CD14-positive monocyte (primary cell): ENCODE results near the gene ULK4. TPM values are rescaled to one million over a fixed set of nuclear protein-coding genes. Genes with fewer than 3 reads are reported as not detected.

Experiments used
- DNase-seq, 3 donors: peaks; one replicate each; pipeline ENCODE4 v3.0.0-alpha.2; 2011 to 2022
- H2AFZ ChIP-seq: 2 replicates; pipeline ENCODE4 v1.6.0; 2012; ENCODE audit warnings: mild to moderate bottlenecking, low read depth, low read length, inconsistent platforms; ENCODE audit not compliant: insufficient read depth, poor library complexity, severe bottlenecking
- H3K27ac ChIP-seq, 2 donors: 1 replicate in 1 of 2; 2 replicates in 1 of 2; pipeline ENCODE4 v1.5.1; 2012 to 2013; ENCODE audit warnings: low read length in 2 of 2, control low read depth in 1 of 2, inconsistent platforms in 1 of 2, low read depth in 1 of 2, mild to moderate bottlenecking in 1 of 2
- H3K27me3 ChIP-seq, 2 donors: one replicate each; pipeline versions ENCODE4 v1.6.0 to v1.6.1; 2011 to 2013; ENCODE audit warnings: low read length in 2 of 2; ENCODE audit not compliant: control insufficient read depth in 2 of 2, insufficient read depth in 2 of 2
- H3K36me3 ChIP-seq, 2 donors: replicated peaks in 1 of 2; 1 replicate in 1 of 2; 2 replicates in 1 of 2; pipeline versions ENCODE4 v1.5.1 to v1.6.1; 2012 to 2013; ENCODE audit warnings: low read length in 2 of 2, control low read depth in 1 of 2, inconsistent platforms in 1 of 2, mild to moderate bottlenecking in 1 of 2; ENCODE audit not compliant: insufficient read depth in 2 of 2, control insufficient read depth in 1 of 2
- H3K4me1 ChIP-seq, 2 donors: 1 replicate in 1 of 2; 2 replicates in 1 of 2; pipeline versions ENCODE4 v1.5.1 to v1.6.1; 2012 to 2013; ENCODE audit warnings: low read length in 2 of 2, control low read depth in 1 of 2, inconsistent platforms in 1 of 2, mild to moderate bottlenecking in 1 of 2, moderate library complexity in 1 of 2; ENCODE audit not compliant: insufficient read depth in 2 of 2, control insufficient read depth in 1 of 2
- H3K4me2 ChIP-seq: replicated peaks from 2 replicates; pipeline ENCODE3; 2012; ENCODE audit warnings: low read length, moderate library complexity, mild to moderate bottlenecking; ENCODE audit not compliant: poor library complexity, severe bottlenecking; ENCODE audit errors: extremely low read depth
- H3K4me3 ChIP-seq, 3 experiments: fragments of 200-600 bp in 1 of 3; sonication (generic) in 1 of 3; replicated peaks in 1 of 3; 1 replicate in 2 of 3; 2 replicates in 1 of 3; pipeline ENCODE4 v1.5.1; 2011 to 2013; ENCODE audit warnings: low read length in 3 of 3, mild to moderate bottlenecking in 3 of 3, control low read depth in 2 of 3, low read depth in 2 of 3, inconsistent platforms in 1 of 3, moderate library complexity in 1 of 3
- H3K79me2 ChIP-seq: 2 replicates; pipeline ENCODE4 v1.6.0; 2012; ENCODE audit warnings: mild to moderate bottlenecking, control low read depth, inconsistent platforms, low read length, moderate library complexity; ENCODE audit not compliant: insufficient read depth
- H3K9ac ChIP-seq: 2 replicates; pipeline ENCODE4 v1.6.0; 2017; ENCODE audit warnings: low read length, mild to moderate bottlenecking; ENCODE audit not compliant: insufficient read depth, poor library complexity, severe bottlenecking
- H3K9me3 ChIP-seq, 2 donors: replicated peaks in 1 of 2; 1 replicate in 1 of 2; 2 replicates in 1 of 2; pipeline versions ENCODE4 v1.5.1 to v1.6.1; 2012 to 2013; ENCODE audit warnings: low read length in 2 of 2, control low read depth in 1 of 2; ENCODE audit not compliant: control insufficient read depth in 1 of 2, insufficient read depth in 1 of 2
- H4K20me1 ChIP-seq: 2 replicates; pipeline ENCODE4 v1.6.0; 2012; ENCODE audit warnings: mild to moderate bottlenecking, low read length, control low read depth, moderate library complexity; ENCODE audit not compliant: insufficient read depth
- H3K27ac Mint-ChIP-seq, 7 donors: one replicate each; pipeline ENCODE4 v1.8.0; 2020; ENCODE audit warnings: mild to moderate bottlenecking in 7 of 7, mixed read lengths in 7 of 7, moderate library complexity in 6 of 7, inconsistent platforms in 2 of 7
- H3K27me3 Mint-ChIP-seq, 3 donors: one replicate each; pipeline ENCODE4 v1.8.0; 2021 to 2022; ENCODE audit warnings: low read depth in 3 of 3, mild to moderate bottlenecking in 3 of 3, mixed read lengths in 3 of 3, moderate library complexity in 3 of 3, inconsistent platforms in 1 of 3
- H3K36me3 Mint-ChIP-seq, 2 donors: one replicate each; pipeline ENCODE4 v1.8.0; 2020; ENCODE audit warnings: mixed read lengths in 2 of 2, inconsistent platforms in 1 of 2, mild to moderate bottlenecking in 1 of 2
- H3K4me1 Mint-ChIP-seq: one replicate; pipeline ENCODE4 v1.8.0; 2020; ENCODE audit warnings: mild to moderate bottlenecking, mixed read lengths
- H3K4me3 Mint-ChIP-seq, 2 donors: one replicate each; pipeline ENCODE4 v1.8.0; 2020; ENCODE audit warnings: mild to moderate bottlenecking in 2 of 2, mixed read lengths in 2 of 2, moderate library complexity in 1 of 2
- H3K9me3 Mint-ChIP-seq, 7 donors: one replicate each; pipeline ENCODE4 v1.8.0; 2020 to 2022; ENCODE audit warnings: mixed read lengths in 7 of 7, mild to moderate bottlenecking in 6 of 7, moderate library complexity in 6 of 7, inconsistent platforms in 2 of 7
- WGBS: methylation state at CpG from one replicate; pipeline ENCODE4 v1.1.5; 2013; ENCODE audit warnings: missing lambda C conversion rate; ENCODE audit not compliant: insufficient coverage; 5-methylcytosine and 5-hydroxymethylcytosine counted together
- intact Hi-C, 2 donors: fragments of 100-400 bp; cut with micrococcal nuclease; formaldehyde crosslinking; loops; one replicate each; pipeline versions ENCODE4 v1.15.0 to v1.15.1; 2023
- polyA plus RNA-seq, 3 donors: library from polyadenylated mRNA; depleted of rRNA in 1 of 3; unstranded in 2 of 3; stranded (reverse) in 1 of 3; fragments of 300-500 nt in 2 of 3; fragments of >200 nt in 1 of 3; fragmentation: Illumina TruSeq in 2 of 3; gene quantifications; 1 replicate in 2 of 3; 2 replicates in 1 of 3; pipeline ENCODE4 v1.2.3, GENCODE V29; 2012 to 2021
- TF ChIP-seq, protein P1 (sequence below): fragments of 200-600 bp; IDR thresholded peaks from one replicate; pipeline ENCODE4 v1.8.0; 2022; ENCODE audit warnings: antibody characterized with exemption, mild to moderate bottlenecking

ULK4 gene
- polyA plus RNA-seq, 3 donors = 6.7 to 14.0 (median 11.8) TPM

DNA sequence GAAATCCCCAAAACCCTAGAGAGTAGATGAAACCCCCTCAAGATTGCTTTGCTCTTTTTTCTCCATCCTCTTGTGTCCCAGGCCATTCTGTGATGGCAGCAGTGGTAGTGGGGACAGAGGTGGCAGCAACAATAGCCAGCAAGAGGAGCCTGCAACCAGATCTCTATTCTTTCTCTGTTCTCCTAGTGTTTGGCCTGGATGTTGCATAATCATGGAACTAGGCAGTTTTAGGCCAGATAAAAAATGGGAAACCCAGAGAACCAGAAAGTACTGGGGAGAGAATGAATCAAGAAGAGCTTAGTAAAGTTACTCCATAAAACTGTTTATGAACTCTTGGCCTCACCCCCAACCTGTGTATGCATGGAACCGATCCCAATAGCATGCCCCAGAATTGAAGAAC lies 710.3 kb downstream of the ULK4 start:
- H3K9ac ChIP-seq = no peak overlapping the region
- no peak overlapping the region for H2AFZ ChIP-seq
- H3K4me3 Mint-ChIP-seq = no peak overlapping the region
- no peaks in the 10 kb centered on the region for H3K4me1 Mint-ChIP-seq
- WGBS = 100% methylated on average over 1 of the region's 1 CpG
- no peak overlapping the region for H3K27ac ChIP-seq
- no peaks in the 10 kb centered on the region for H4K20me1 ChIP-seq
- intact Hi-C loops = no loop called here
- H3K4me2 ChIP-seq = no peak overlapping the region
- H3K27me3 ChIP-seq = no peaks in the 10 kb centered on the region
- peaks cover 0 to 3% (median 2%) of the 10 kb centered on the region in 7 donors for H3K9me3 Mint-ChIP-seq
- H3K36me3 Mint-ChIP-seq = no peaks in the 10 kb centered on the region
- no peaks in the 10 kb centered on the region for H3K79me2 ChIP-seq
- no peak for DNase-seq
- no peak overlapping the region for H3K4me3 ChIP-seq
- no peak overlapping the region for H3K27ac Mint-ChIP-seq
- H3K36me3 ChIP-seq = no peaks in the 10 kb centered on the region
- no peaks in the 10 kb centered on the region for H3K9me3 ChIP-seq
- peaks cover 0 to 2% (median 1%) of the 10 kb centered on the region in 3 donors for H3K27me3 Mint-ChIP-seq
- no peaks in the 10 kb centered on the region for H3K4me1 ChIP-seq
- TF ChIP-seq, protein P1, sequence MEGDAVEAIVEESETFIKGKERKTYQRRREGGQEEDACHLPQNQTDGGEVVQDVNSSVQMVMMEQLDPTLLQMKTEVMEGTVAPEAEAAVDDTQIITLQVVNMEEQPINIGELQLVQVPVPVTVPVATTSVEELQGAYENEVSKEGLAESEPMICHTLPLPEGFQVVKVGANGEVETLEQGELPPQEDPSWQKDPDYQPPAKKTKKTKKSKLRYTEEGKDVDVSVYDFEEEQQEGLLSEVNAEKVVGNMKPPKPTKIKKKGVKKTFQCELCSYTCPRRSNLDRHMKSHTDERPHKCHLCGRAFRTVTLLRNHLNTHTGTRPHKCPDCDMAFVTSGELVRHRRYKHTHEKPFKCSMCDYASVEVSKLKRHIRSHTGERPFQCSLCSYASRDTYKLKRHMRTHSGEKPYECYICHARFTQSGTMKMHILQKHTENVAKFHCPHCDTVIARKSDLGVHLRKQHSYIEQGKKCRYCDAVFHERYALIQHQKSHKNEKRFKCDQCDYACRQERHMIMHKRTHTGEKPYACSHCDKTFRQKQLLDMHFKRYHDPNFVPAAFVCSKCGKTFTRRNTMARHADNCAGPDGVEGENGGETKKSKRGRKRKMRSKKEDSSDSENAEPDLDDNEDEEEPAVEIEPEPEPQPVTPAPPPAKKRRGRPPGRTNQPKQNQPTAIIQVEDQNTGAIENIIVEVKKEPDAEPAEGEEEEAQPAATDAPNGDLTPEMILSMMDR = no peak

DNA sequence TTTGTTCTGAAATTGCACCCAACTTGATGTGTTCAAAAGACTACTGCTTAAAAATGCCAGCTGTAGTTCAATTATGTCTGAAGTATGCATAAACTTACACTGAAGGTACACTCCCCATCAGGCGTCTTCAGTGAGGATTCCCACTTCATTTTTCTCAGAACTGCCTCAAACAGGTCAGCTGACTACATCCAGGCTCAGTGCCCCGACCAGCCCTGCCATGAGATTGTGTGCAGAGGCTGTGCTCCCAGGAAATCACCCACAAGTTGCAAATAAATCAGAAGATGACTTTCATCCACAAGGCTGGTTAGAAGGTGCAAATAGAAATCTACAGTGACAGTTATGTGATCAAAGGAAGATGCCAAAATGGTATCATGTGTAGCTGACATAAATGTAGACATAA lies 711.1 kb downstream of the ULK4 start:
- H3K4me2 ChIP-seq = no peak overlapping the region
- H3K79me2 ChIP-seq = no peaks in the 10 kb centered on the region
- Mint-ChIP-seq H3K4me1 (no peaks in the 10 kb centered on the region), H3K9me3 (peaks cover 0 to 3% (median 2%) of the 10 kb centered on the region in 7 donors), H3K36me3 (no peaks in the 10 kb centered on the region), H3K4me3 (no peak overlapping the region), H3K27me3 (peaks cover 0 to 2% (median 1%) of the 10 kb centered on the region in 3 donors), H3K27ac (no peak overlapping the region)
- no peak for DNase-seq
- no peaks in the 10 kb centered on the region for H3K9me3 ChIP-seq
- H3K4me3 ChIP-seq = no peak overlapping the region
- no peaks in the 10 kb centered on the region for H3K36me3 ChIP-seq
- no peaks in the 10 kb centered on the region for H4K20me1 ChIP-seq
- H3K9ac ChIP-seq = no peak overlapping the region
- H2AFZ ChIP-seq = no peak overlapping the region
- no CpG with 5 or more reads among the region's 2 CpGs for WGBS
- H3K4me1 ChIP-seq = no peaks in the 10 kb centered on the region
- TF ChIP-seq, protein P1 = no peak
- intact Hi-C loops = no loop called here
- H3K27ac ChIP-seq = no peak overlapping the region
- no peaks in the 10 kb centered on the region for H3K27me3 ChIP-seq
